ENCODE measurements around the gene PNPLA3. TPM values are rescaled to one million over a fixed set of nuclear protein-coding genes. Genes with fewer than 3 reads are reported as not detected.

Gene PNPLA3
- total RNA-seq, 1 experiment from 2014 or later, result 0.36 TPM

- Histone ChIP-seq H3K4me1 (ENCODE audit: insufficient read depth, low read length) (no peaks in the 10 kb centered on the region), H4K20me1 (ENCODE audit: low read length) (no peaks in the 10 kb centered on the region), H3K9me3 (ENCODE audit: low read length) (no peaks in the 10 kb centered on the region), H3K27ac (ENCODE audit: low read length) (no peak overlapping the region), H3K9ac (ENCODE audit: low read length) (no peak overlapping the region), H3K27me3 (ENCODE audit: low read length) (peaks cover 10% of the 10 kb centered on the region), H3K36me3 (ENCODE audit: low read depth, low read length) (no peaks in the 10 kb centered on the region), H3K4me2 (ENCODE audit: low read length) (no peak overlapping the region), H3F3A (ENCODE audit: low read length, unreplicated experiment) (no peaks in the 10 kb centered on the region), H3K9me2 (replicated peaks; ENCODE audit: low read length) (no peaks in the 10 kb centered on the region), H3K4me3 (ENCODE audit: low read length) (no peak overlapping the region), H3K79me2 (ENCODE audit: low read length) (no peaks in the 10 kb centered on the region), H2AFZ (ENCODE audit: low read length) (no peak overlapping the region)
- DNase-seq (no peak), ATAC-seq (no peak)
- no TSS peak for BruUV-seq (replicated peaks)
- ChIA-PET CTCF (no interaction called here), POLR2A (ENCODE audit: unreplicated experiment) (no interaction called here)
- intact Hi-C loops (cut with micrococcal nuclease), result no loop called here
- TF ChIP-seq EZH2phosphoT487 (IDR thresholded peaks at IDR 0.05; ENCODE audit: borderline replicate concordance, low read length) (no peak), EZH2 (IDR thresholded peaks at IDR 0.05; ENCODE audit: low read length, unreplicated experiment) (no peak), CTCF (conservative IDR thresholded peaks at IDR 0.05; ENCODE audit: low read depth, low read length) (no peak)
Observed at GRCh38 chr22:43880541-43880991, 43.0 kb upstream of the PNPLA3 start.

- POLR2A ChIA-PET (ENCODE audit: unreplicated experiment), result no interaction called here
- no TSS peak for BruUV-seq (replicated peaks)
- intact Hi-C loops (cut with micrococcal nuclease), result no loop called here
- ATAC-seq (no peak), DNase-seq (no peak)
- no peaks in the 10 kb centered on the region for H3K36me3 ChIP-seq (ENCODE audit: low read depth, low read length)
- H3K27ac ChIP-seq (ENCODE audit: low read length), result no peak overlapping the region
- H3K4me3 ChIP-seq (ENCODE audit: low read length), result no peak overlapping the region
- H3K4me2 ChIP-seq (ENCODE audit: low read length), result no peak overlapping the region
- H3K79me2 ChIP-seq (ENCODE audit: low read length), result no peaks in the 10 kb centered on the region
- CTCF ChIA-PET, result interaction anchor here (0.5 kb wide), 1 partner anchor 14 kb away, joined by 5 read pairs; no protein-coding TSS in a partner anchor
- no peak overlapping the region for H3K9ac ChIP-seq (ENCODE audit: low read length)
- H4K20me1 ChIP-seq (ENCODE audit: low read length), result no peaks in the 10 kb centered on the region
- H3K9me3 ChIP-seq (ENCODE audit: low read length), result no peaks in the 10 kb centered on the region
- no peaks in the 10 kb centered on the region for H3F3A ChIP-seq (ENCODE audit: low read length, unreplicated experiment)
- H2AFZ ChIP-seq (ENCODE audit: low read length), result no peak overlapping the region
- TF ChIP-seq CTCF (conservative IDR thresholded peaks at IDR 0.05; ENCODE audit: low read depth, low read length) (no peak), EZH2 (IDR thresholded peaks at IDR 0.05; ENCODE audit: low read length, unreplicated experiment) (no peak), EZH2phosphoT487 (IDR thresholded peaks at IDR 0.05; ENCODE audit: borderline replicate concordance, low read length) (no peak)
- peaks cover 5% of the 10 kb centered on the region; the same call in 1 of the 2 replicates for H3K27me3 ChIP-seq (ENCODE audit: low read length)
- H3K9me2 ChIP-seq (replicated peaks; ENCODE audit: low read length), result no peaks in the 10 kb centered on the region
- no peaks in the 10 kb centered on the region for H3K4me1 ChIP-seq (ENCODE audit: insufficient read depth, low read length)
Observed at GRCh38 chr22:43881091-43882061, 42.2 kb upstream of the PNPLA3 start.
